ENCODE results near the gene HIF1A. TPM values are rescaled to one million over a fixed set of nuclear protein-coding genes. Genes with fewer than 3 reads are reported as not detected.
A peak's percentile ranks its signal among the peaks of the same experiment; 100 is the strongest.

The HIF1A gene
- total RNA-seq, result 100 to 1,000 TPM; 114 to 305 TPM

- Histone ChIP-seq H3K27me3 (replicated peaks; ENCODE audit: insufficient read depth) (no peaks in the 10 kb centered on the region), H3K4me1 (ENCODE audit: control insufficient read depth in 1 of 2, low read depth in 2 of 2) (peaks cover 12 to 51% of the 10 kb centered on the region in 2 donors), H3K36me3 (no peaks in the 10 kb centered on the region), H3K4me3 (peak within 1 kb of the TSS; percentile 98), H3K9me3 (no peaks in the 10 kb centered on the region), H3K27ac (peak within 1 kb of the TSS; percentile 94 to 96)
- DNase-seq (ENCODE audit: low spot score), result peak; percentile 89
- ATAC-seq (ENCODE audit: insufficient number of reproducible peaks, low FRiP score, low read depth), result peak; percentile 95
- no peak for TF ChIP-seq CTCF (IDR thresholded peaks at IDR 0.05)
Measured at GRCh38 chr14:61694830-61695694, at the start of gene HIF1A. Gene HIF1A, plus strand, starts transcription at chr14:61695513. Its CDS starts 292 bp downstream, at chr14:61695805.

- H3K27me3 ChIP-seq (replicated peaks; ENCODE audit: insufficient read depth), result no peaks in the 10 kb centered on the region
- TF ChIP-seq CTCF (IDR thresholded peaks at IDR 0.05), result no peak
- H3K27ac ChIP-seq, result no peak overlapping the region
- H3K4me3 ChIP-seq, result no peak overlapping the region
- H3K9me3 ChIP-seq, result no peaks in the 10 kb centered on the region
- ATAC-seq (ENCODE audit: insufficient number of reproducible peaks, low FRiP score, low read depth) (no peak), DNase-seq (ENCODE audit: low spot score) (no peak)
- H3K36me3 ChIP-seq, result no peaks in the 10 kb centered on the region
- H3K4me1 ChIP-seq (ENCODE audit: control insufficient read depth in 1 of 2, low read depth in 2 of 2), result no peaks in the 10 kb centered on the region
Measured at GRCh38 chr14:61646366-61647116, 48.8 kb upstream of the HIF1A start.

DNA sequence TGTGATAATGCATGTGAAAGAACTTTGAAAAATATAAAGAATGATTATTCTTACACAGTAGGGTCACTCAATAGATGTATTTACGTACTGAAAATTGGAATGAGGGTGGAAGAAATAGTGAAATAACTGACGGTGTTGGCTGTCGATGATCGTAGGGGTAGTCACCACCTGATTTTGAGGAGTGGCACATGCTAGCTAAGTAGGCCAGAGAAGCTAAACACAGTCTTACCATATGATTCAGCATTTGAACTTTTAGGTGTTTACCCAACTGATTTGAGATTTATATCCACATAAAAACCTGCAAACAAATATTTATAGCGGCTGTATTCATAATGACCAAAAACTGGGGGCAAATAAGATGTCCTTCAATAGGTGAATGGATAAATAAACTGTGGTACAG is 47.6 kb upstream of the HIF1A start:
- Histone ChIP-seq H3K36me3 (no peaks in the 10 kb centered on the region), H3K4me1 (ENCODE audit: control insufficient read depth in 1 of 2, low read depth in 2 of 2) (no peaks in the 10 kb centered on the region), H3K4me3 (no peak overlapping the region), H3K27me3 (replicated peaks; ENCODE audit: insufficient read depth) (no peaks in the 10 kb centered on the region), H3K27ac (no peak overlapping the region), H3K9me3 (no peaks in the 10 kb centered on the region)
- no peak for TF ChIP-seq CTCF (IDR thresholded peaks at IDR 0.05)
- ATAC-seq (ENCODE audit: insufficient number of reproducible peaks, low FRiP score, low read depth), result no peak
- DNase-seq (ENCODE audit: low spot score), result no peak

DNA sequence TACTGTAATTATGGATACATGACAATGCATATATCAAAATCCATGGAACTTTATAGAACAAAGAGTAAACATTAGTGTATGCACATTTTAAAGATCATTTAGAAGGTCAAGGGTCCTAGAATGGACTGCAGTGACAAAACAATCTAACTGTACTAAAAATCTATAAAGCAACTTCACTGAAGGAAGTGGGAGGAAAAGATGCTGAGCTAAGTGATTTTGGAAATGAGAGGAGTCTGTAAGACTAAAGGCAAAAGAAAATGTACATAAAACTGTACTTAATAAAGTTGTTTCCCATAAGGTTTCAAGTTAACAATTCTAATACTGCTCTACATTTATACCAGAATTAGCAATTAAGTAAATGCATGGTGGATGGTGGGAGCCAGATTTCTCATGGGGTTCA is 46.9 kb upstream of the HIF1A start:
- Histone ChIP-seq H3K27ac (no peak overlapping the region), H3K9me3 (no peaks in the 10 kb centered on the region), H3K27me3 (replicated peaks; ENCODE audit: insufficient read depth) (no peaks in the 10 kb centered on the region), H3K4me1 (ENCODE audit: control insufficient read depth in 1 of 2, low read depth in 2 of 2) (no peaks in the 10 kb centered on the region), H3K4me3 (no peak overlapping the region), H3K36me3 (no peaks in the 10 kb centered on the region)
- TF ChIP-seq CTCF (IDR thresholded peaks at IDR 0.05), result no peak
- DNase-seq (ENCODE audit: low spot score) (no peak), ATAC-seq (ENCODE audit: insufficient number of reproducible peaks, low FRiP score, low read depth) (no peak)

DNA sequence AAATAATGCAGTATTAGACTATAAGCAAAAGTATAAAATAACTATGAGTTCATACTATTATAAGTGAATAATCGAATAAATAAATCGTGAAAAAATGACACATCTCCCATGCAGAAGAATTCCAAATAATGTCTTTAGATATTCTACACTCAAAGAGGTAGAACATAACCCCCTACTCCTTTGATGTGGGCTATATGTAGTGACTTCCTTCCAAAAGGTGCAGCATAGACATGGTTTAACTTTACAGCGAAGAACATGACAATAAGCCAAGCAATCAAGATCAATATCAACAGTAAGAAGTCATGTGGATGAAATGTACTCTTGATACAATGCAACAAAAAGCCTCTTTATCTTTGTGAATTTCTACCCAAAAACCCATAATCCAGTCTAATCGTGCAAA is 46.0 kb upstream of the HIF1A start:
- no peaks in the 10 kb centered on the region for H3K9me3 ChIP-seq

More for the DNA sequence above, 46.0 kb upstream of the HIF1A start:
- Histone ChIP-seq H3K4me3 (no peak overlapping the region), H3K4me1 (ENCODE audit: control insufficient read depth in 1 of 2, low read depth in 2 of 2) (no peaks in the 10 kb centered on the region), H3K27me3 (replicated peaks; ENCODE audit: insufficient read depth) (no peaks in the 10 kb centered on the region), H3K27ac (no peak overlapping the region), H3K36me3 (no peaks in the 10 kb centered on the region)
- no peak for ATAC-seq (ENCODE audit: insufficient number of reproducible peaks, low FRiP score, low read depth)
- no peak for DNase-seq (ENCODE audit: low spot score)
- no peak for TF ChIP-seq CTCF (IDR thresholded peaks at IDR 0.05)

Data from thoracic aorta (tissue), 2 donors.